ENCODE measurements around the gene PLCL1. TPM values are rescaled to one million over a fixed set of nuclear protein-coding genes. Genes with fewer than 3 reads are reported as not detected.

PLCL1 gene
- polyA plus RNA-seq, 3 donors: 0.69 to 1.4 (median 0.79) TPM

GRCh38 chr2:197885587-197885986 lies 81.2 kb downstream of the PLCL1 start:
- no peaks in the 10 kb centered on the region for H3K27me3 ChIP-seq (ENCODE audit: control insufficient read depth in 2 of 2, insufficient read depth in 2 of 2, low read length in 2 of 2)
- no peaks in the 10 kb centered on the region for H3K36me3 ChIP-seq (replicated peaks in 1 of 2; ENCODE audit: control insufficient read depth in 1 of 2, insufficient read depth in 2 of 2, low read length in 2 of 2)
- Mint-ChIP-seq H3K27ac (no peak overlapping the region), H3K27me3 (ENCODE audit: low read depth in 3 of 3) (peaks cover 0 to 3% (median 0%) of the 10 kb centered on the region in 3 donors), H3K4me1 (peaks cover 15% of the 10 kb centered on the region), H3K9me3 (peaks cover 0 to 5% (median 0%) of the 10 kb centered on the region in 7 donors), H3K4me3 (no peak overlapping the region), H3K36me3 (peaks cover 0 to 1% of the 10 kb centered on the region in 2 donors)
- no peak overlapping the region for H2AFZ ChIP-seq (ENCODE audit: insufficient read depth, low read depth, low read length, poor library complexity, severe bottlenecking)
- H4K20me1 ChIP-seq (ENCODE audit: insufficient read depth, low read length): no peaks in the 10 kb centered on the region
- no peak overlapping the region for H3K27ac ChIP-seq (ENCODE audit: low read depth in 1 of 2, low read length in 2 of 2)
- intact Hi-C loops (cut with micrococcal nuclease): no loop called here
- no peak overlapping the region for H3K4me3 ChIP-seq (replicated peaks in 1 of 3; ENCODE audit: low read depth in 2 of 3, low read length in 3 of 3)
- H3K4me2 ChIP-seq (replicated peaks; ENCODE audit: extremely low read depth, low read length, poor library complexity, severe bottlenecking): no peak overlapping the region
- no peaks in the 10 kb centered on the region for H3K9me3 ChIP-seq (replicated peaks in 1 of 2; ENCODE audit: control insufficient read depth in 1 of 2, insufficient read depth in 1 of 2, low read length in 2 of 2)
- peaks cover 14 to 20% of the 10 kb centered on the region in 2 donors for H3K4me1 ChIP-seq (ENCODE audit: control insufficient read depth in 1 of 2, insufficient read depth in 2 of 2, low read length in 2 of 2)
- DNase-seq: no peak
- WGBS (ENCODE audit: insufficient coverage): 100% methylated on average over 2 of the region's 4 CpGs
- no peak for TF ChIP-seq CTCF (IDR thresholded peaks at IDR 0.05)
- H3K9ac ChIP-seq (ENCODE audit: insufficient read depth, low read length, poor library complexity, severe bottlenecking): no peak overlapping the region
- no peaks in the 10 kb centered on the region for H3K79me2 ChIP-seq (ENCODE audit: insufficient read depth, low read length)

GRCh38 chr2:197888321-197888720 lies 83.9 kb downstream of the PLCL1 start:
- TF ChIP-seq CTCF (IDR thresholded peaks at IDR 0.05): no peak
- no peak overlapping the region for H3K4me3 ChIP-seq (replicated peaks in 1 of 3; ENCODE audit: low read depth in 2 of 3, low read length in 3 of 3)
- H3K9me3 ChIP-seq (replicated peaks in 1 of 2; ENCODE audit: control insufficient read depth in 1 of 2, insufficient read depth in 1 of 2, low read length in 2 of 2): no peaks in the 10 kb centered on the region
- no peak overlapping the region for H3K4me2 ChIP-seq (replicated peaks; ENCODE audit: extremely low read depth, low read length, poor library complexity, severe bottlenecking)
- H3K27me3 Mint-ChIP-seq (ENCODE audit: low read depth in 3 of 3): peaks cover 0 to 3% (median 0%) of the 10 kb centered on the region in 3 donors
- H3K27ac ChIP-seq (ENCODE audit: low read depth in 1 of 2, low read length in 2 of 2): peak overlapping the region in 1 of 2 donors; percentile 77
- no peaks in the 10 kb centered on the region for H3K27me3 ChIP-seq (ENCODE audit: control insufficient read depth in 2 of 2, insufficient read depth in 2 of 2, low read length in 2 of 2)
- H3K4me3 Mint-ChIP-seq: no peak overlapping the region
- peak; percentile 29 to 90 (median 77) for DNase-seq
- H3K9me3 Mint-ChIP-seq: peaks cover 0 to 5% (median 0%) of the 10 kb centered on the region in 7 donors
- intact Hi-C loops (cut with micrococcal nuclease): no loop called here
- peaks cover 1 to 3% of the 10 kb centered on the region in 2 donors for H3K36me3 Mint-ChIP-seq
- H4K20me1 ChIP-seq (ENCODE audit: insufficient read depth, low read length): no peaks in the 10 kb centered on the region
- H3K36me3 ChIP-seq (replicated peaks in 1 of 2; ENCODE audit: control insufficient read depth in 1 of 2, insufficient read depth in 2 of 2, low read length in 2 of 2): no peaks in the 10 kb centered on the region
- H3K4me1 ChIP-seq (ENCODE audit: control insufficient read depth in 1 of 2, insufficient read depth in 2 of 2, low read length in 2 of 2): peaks cover 14 to 20% of the 10 kb centered on the region in 2 donors
- no peaks in the 10 kb centered on the region for H3K79me2 ChIP-seq (ENCODE audit: insufficient read depth, low read length)
- peaks cover 15% of the 10 kb centered on the region for H3K4me1 Mint-ChIP-seq
- H2AFZ ChIP-seq (ENCODE audit: insufficient read depth, low read depth, low read length, poor library complexity, severe bottlenecking): no peak overlapping the region
- WGBS (ENCODE audit: insufficient coverage): 100% methylated on average over 1 of the region's 1 CpG
- no peak overlapping the region for H3K9ac ChIP-seq (ENCODE audit: insufficient read depth, low read length, poor library complexity, severe bottlenecking)
- H3K27ac Mint-ChIP-seq: peak overlapping the region in 5 of 7 donors; percentile 28 to 73 (median 51)

All from CD14-positive monocyte (primary cell).